GM21360 (cell line): ENCODE measurements around the gene OSTN.

Experiments used
- ATAC-seq: cut with Tn5 transposase; IDR thresholded peaks from one replicate; pipeline ENCODE4 v1.9.1; 2021; ENCODE audit warnings: mild to moderate bottlenecking, moderate library complexity; ENCODE audit not compliant: unreplicated experiment

OSTN gene

GRCh38 chr3:191234216-191234615 is 35.2 kb downstream of the OSTN start:
- no peak for ATAC-seq

GRCh38 chr3:191235331-191236314 is 36.6 kb downstream of the OSTN start:
- ATAC-seq, result peak; percentile 98

- no peak for ATAC-seq
These were observed 37.6 kb downstream of the OSTN start for GRCh38 chr3:191236646-191237045.

GRCh38 chr3:191237047-191237882 is 38.2 kb downstream of the OSTN start:
- ATAC-seq, result no peak

GRCh38 chr3:191238321-191238817 is 39.3 kb downstream of the OSTN start:
- ATAC-seq, result no peak

- ATAC-seq, result no peak
These were observed 40.5 kb downstream of the OSTN start for GRCh38 chr3:191239407-191240031.

GRCh38 chr3:191240486-191240885 is 41.4 kb downstream of the OSTN start:
- no peak for ATAC-seq

GRCh38 chr3:191244242-191244867 is 45.3 kb downstream of the OSTN start:
- ATAC-seq, result peak; percentile 61

GRCh38 chr3:191246034-191246433 is 47.0 kb downstream of the OSTN start:
- ATAC-seq, result peak; percentile 74

- no peak for ATAC-seq
These were observed 47.6 kb downstream of the OSTN start for GRCh38 chr3:191246630-191247029.

GRCh38 chr3:191253089-191253799 is 54.2 kb downstream of the OSTN start:
- ATAC-seq, result peak; percentile 47

GRCh38 chr3:191254098-191254873 is 55.2 kb downstream of the OSTN start:
- no peak for ATAC-seq

- no peak for ATAC-seq
These were observed 56.1 kb downstream of the OSTN start for GRCh38 chr3:191255156-191255555.

- no peak for ATAC-seq
These were observed 57.4 kb downstream of the OSTN start for GRCh38 chr3:191256405-191256804.

GRCh38 chr3:191257286-191257685 is 58.2 kb downstream of the OSTN start:
- no peak for ATAC-seq

- no peak for ATAC-seq
These were observed 60.4 kb downstream of the OSTN start for GRCh38 chr3:191259486-191259885.

GRCh38 chr3:191260431-191261303 is 61.6 kb downstream of the OSTN start:
- no peak for ATAC-seq

GRCh38 chr3:191261304-191261638 is 62.2 kb downstream of the OSTN start:
- ATAC-seq, result no peak
